ENCODE results near the gene SLC16A2. TPM values are rescaled to one million over a fixed set of nuclear protein-coding genes. Genes with fewer than 3 reads are reported as not detected.
"Not testable (repeated sequence)": the region's sequence is repeated elsewhere in the genome, so short reads cannot be mapped to it uniquely, and the experiment has no call there.

The SLC16A2 gene
- total RNA-seq, 4 donors from 2014 or later: 0.99 to 6.7 (median 2.9) TPM

DNA sequence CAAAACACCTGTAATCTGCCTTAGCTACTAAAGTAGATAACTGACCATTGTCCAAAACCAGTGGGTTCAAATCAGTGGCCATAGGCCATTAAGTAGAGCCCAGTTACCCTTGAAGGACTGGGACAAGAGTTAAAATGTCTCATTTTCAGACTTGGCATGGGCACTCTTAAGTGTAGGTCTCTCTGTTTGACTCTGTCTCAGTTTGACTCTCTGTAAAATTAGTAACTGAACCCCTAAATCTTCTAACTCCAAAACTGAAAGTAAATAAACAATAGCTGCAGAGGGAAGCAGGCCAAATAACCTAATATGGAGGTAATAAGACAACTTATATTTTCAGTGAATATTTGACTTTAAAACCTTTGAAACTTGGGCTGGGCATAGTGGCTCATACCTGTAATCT lies 89.1 kb downstream of the SLC16A2 start:
- intact Hi-C loops (cut with DNase I): no loop called here
- DNase-seq: no peak
- no peak overlapping the region for H3K4me3 ChIP-seq
- H3K36me3 ChIP-seq: no peaks in the 10 kb centered on the region
- TF ChIP-seq, protein P1, sequence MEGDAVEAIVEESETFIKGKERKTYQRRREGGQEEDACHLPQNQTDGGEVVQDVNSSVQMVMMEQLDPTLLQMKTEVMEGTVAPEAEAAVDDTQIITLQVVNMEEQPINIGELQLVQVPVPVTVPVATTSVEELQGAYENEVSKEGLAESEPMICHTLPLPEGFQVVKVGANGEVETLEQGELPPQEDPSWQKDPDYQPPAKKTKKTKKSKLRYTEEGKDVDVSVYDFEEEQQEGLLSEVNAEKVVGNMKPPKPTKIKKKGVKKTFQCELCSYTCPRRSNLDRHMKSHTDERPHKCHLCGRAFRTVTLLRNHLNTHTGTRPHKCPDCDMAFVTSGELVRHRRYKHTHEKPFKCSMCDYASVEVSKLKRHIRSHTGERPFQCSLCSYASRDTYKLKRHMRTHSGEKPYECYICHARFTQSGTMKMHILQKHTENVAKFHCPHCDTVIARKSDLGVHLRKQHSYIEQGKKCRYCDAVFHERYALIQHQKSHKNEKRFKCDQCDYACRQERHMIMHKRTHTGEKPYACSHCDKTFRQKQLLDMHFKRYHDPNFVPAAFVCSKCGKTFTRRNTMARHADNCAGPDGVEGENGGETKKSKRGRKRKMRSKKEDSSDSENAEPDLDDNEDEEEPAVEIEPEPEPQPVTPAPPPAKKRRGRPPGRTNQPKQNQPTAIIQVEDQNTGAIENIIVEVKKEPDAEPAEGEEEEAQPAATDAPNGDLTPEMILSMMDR (IDR thresholded peaks at IDR 0.05): no peak
- no peak for TF ChIP-seq POLR2A (IDR thresholded peaks at IDR 0.05)
- no peak overlapping the region for H3K27ac ChIP-seq
- no peaks in the 10 kb centered on the region for H3K9me3 ChIP-seq
- no peaks in the 10 kb centered on the region for H3K4me1 ChIP-seq
- H3K27me3 ChIP-seq: no peaks in the 10 kb centered on the region

DNA sequence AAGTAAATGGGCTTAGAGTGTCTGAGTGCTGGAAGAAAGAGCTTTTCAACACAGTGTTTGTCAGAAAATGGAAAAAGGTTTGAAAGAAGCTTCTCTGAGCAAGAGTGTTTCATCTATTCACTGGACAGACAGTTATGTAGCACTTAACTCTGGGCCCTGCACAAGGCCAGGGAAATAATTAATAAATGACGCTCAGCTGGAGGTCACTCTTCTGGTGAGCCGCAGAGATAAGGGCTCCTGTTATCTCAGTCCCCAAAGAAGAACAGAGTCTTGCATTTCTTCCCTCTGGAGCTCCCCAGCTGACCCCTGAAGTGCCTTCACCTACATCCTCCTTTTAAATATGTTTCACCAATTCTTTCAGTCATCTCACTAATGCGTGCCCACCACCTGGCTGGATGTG lies 90.4 kb downstream of the SLC16A2 start:
- intact Hi-C loops (cut with DNase I): no loop called here
- DNase-seq: no peak
- 89 to 93% methylated on average over 2 to 3 of the region's 3 CpGs for WGBS, 2 donors
- TF ChIP-seq, protein P1 (IDR thresholded peaks at IDR 0.05): no peak
- no peak for TF ChIP-seq POLR2A (IDR thresholded peaks at IDR 0.05)
- Histone ChIP-seq H3K36me3 (no peaks in the 10 kb centered on the region), H3K4me1 (no peaks in the 10 kb centered on the region), H3K27me3 (no peaks in the 10 kb centered on the region), H3K9me3 (no peaks in the 10 kb centered on the region), H3K27ac (no peak overlapping the region), H3K4me3 (no peak overlapping the region)

DNA sequence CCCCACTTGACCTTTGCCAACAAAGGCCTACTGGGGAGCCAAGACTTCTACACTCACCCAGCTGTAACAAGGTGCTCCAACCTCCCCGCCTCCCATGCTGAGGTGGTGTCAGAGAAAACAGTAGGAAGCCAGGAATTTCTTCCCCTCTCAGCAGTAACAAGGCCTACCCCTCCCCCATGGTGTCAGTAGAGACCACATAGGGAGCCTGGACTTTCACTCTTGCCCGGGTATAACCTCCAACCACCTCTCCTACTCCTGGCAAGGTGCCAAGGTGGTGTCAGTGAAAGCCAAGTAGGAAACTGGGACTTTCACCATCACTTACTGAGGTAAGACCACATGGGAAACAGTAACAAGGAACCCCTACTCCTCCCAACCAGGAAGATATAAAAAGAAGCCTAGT lies 93.1 kb downstream of the SLC16A2 start:
- Histone ChIP-seq H3K4me3 (no peak overlapping the region), H3K27ac (no peak overlapping the region), H3K27me3 (no peaks in the 10 kb centered on the region), H3K36me3 (no peaks in the 10 kb centered on the region), H3K4me1 (no peaks in the 10 kb centered on the region), H3K9me3 (no peaks in the 10 kb centered on the region)
- intact Hi-C loops (cut with DNase I): no loop called here
- WGBS, 2 donors: 0 to 44% methylated on average over 1 to 2 of the region's 2 CpGs
- no peak for DNase-seq
- no peak for TF ChIP-seq POLR2A (IDR thresholded peaks at IDR 0.05)
- TF ChIP-seq, protein P1 (IDR thresholded peaks at IDR 0.05): no peak

DNA sequence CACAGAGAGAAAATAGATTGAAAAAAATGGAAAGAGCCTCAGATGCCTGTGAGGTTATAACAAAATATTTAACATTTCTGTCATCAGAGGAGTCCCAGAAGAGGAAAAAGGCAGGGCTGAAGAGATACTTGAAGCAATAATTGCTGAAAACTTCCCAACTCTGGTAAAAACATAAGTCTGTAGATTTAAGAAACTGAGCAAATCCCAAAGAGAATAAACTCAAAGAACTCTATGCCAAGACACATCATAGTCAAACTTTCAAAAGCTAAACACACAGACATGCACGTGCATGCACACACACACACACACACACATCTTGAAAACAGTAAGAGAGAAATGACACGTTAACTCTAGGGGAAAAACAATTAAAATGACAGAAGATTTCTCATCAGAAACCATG lies 94.1 kb downstream of the SLC16A2 start:
- H3K27ac ChIP-seq: no peak overlapping the region
- DNase-seq: no peak
- intact Hi-C loops (cut with DNase I): no loop called here
- H3K36me3 ChIP-seq: no peaks in the 10 kb centered on the region
- TF ChIP-seq POLR2A (IDR thresholded peaks at IDR 0.05): no peak
- TF ChIP-seq, protein P1 (IDR thresholded peaks at IDR 0.05): no peak
- no peak overlapping the region for H3K4me3 ChIP-seq
- no peaks in the 10 kb centered on the region for H3K27me3 ChIP-seq
- no peaks in the 10 kb centered on the region for H3K4me1 ChIP-seq
- no peaks in the 10 kb centered on the region for H3K9me3 ChIP-seq
- WGBS, 2 donors: 13 to 31% methylated on average over 2 of the region's 2 CpGs

DNA sequence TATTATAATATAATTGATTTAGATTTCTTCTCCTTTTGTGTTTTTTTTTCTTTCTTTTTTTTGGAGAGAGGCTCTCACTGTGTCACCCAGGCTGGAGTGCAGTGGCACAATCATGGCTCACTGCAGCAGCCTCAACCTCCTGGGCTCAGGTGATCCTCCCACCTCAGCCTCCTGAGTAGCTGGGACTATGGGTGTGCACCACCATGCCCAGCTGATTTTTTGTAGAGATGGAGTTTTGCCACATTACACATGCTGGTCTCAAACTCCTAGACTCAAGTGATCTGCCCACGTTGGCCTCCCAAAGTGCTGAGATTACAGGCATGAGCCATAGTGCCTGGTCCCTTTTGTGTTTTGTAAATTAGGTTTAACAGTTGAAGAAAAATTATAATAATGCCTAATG lies 94.7 kb downstream of the SLC16A2 start:
- H3K4me3 ChIP-seq; H3K27ac ChIP-seq; H3K27me3 ChIP-seq; intact Hi-C loops (cut with DNase I); H3K4me1 ChIP-seq; DNase-seq; H3K36me3 ChIP-seq; H3K9me3 ChIP-seq: not testable (repeated sequence)
- WGBS, 2 donors: 0 to 88% methylated on average over 1 of the region's 1 CpG

DNA sequence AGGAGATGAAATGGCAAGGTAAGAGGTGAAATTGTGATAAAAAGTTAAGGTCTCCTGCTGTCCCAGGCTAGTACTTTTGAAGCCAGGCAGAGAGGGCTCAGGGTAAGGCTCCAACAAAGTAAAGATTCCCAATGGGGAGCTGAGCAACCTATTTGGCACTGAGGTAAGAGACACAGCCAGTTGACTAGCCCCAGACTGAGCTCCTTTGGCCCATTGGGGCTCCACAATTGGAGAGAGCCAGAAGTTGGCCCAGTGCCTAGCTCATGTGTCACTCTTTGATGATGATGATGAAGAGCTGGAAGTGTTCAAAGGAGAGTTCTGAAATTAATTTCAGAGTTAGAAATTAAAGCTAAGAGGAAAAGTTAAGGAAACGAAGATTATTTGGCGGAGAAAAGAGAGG lies 98.6 kb downstream of the SLC16A2 start:
- H3K36me3 ChIP-seq: no peaks in the 10 kb centered on the region
- 75 to 80% methylated on average over 1 to 2 of the region's 2 CpGs for WGBS, 2 donors
- intact Hi-C loops (cut with DNase I): no loop called here
- no peak overlapping the region for H3K4me3 ChIP-seq
- no peak overlapping the region for H3K27ac ChIP-seq
- no peak for TF ChIP-seq POLR2A (IDR thresholded peaks at IDR 0.05)
- TF ChIP-seq, protein P1 (IDR thresholded peaks at IDR 0.05): no peak
- no peak for DNase-seq
- H3K4me1 ChIP-seq: no peaks in the 10 kb centered on the region
- no peaks in the 10 kb centered on the region for H3K27me3 ChIP-seq
- H3K9me3 ChIP-seq: no peaks in the 10 kb centered on the region

Data from esophagus squamous epithelium (tissue), 5 donors.